Measurements from ENCODE around the gene INPP4B. TPM values are rescaled to one million over a fixed set of nuclear protein-coding genes. Genes with fewer than 3 reads are reported as not detected.

The INPP4B gene
- total RNA-seq, 1 experiment from 2014 or later: 14.3 TPM

GRCh38 chr4:142373610-142374009 is 472.5 kb downstream of the INPP4B start:
- H3K9ac ChIP-seq (ENCODE audit: low read length): no peak overlapping the region
- H3K9me3 ChIP-seq (ENCODE audit: control insufficient read depth in 1 of 2, insufficient read depth in 1 of 2, low read depth in 1 of 2, low read length in 2 of 2): no peaks in the 10 kb centered on the region
- ATAC-seq: no peak
- H3K79me2 ChIP-seq (ENCODE audit: insufficient read depth, low read length): peaks cover 1% of the 10 kb centered on the region; the same call in 1 of the 2 replicates
- ChIA-PET POLR2A (interaction anchor here (0.6 kb wide), 1 partner anchor 172 kb away, joined by 3 read pairs; no protein-coding TSS in a partner anchor), CTCF (no interaction called here), RAD21 (ENCODE audit: low non-redundant PET in 1 of 2, low total read pairs in 2 of 2, uncharacterized antibody in 2 of 2, unreplicated experiment in 2 of 2) (no interaction called here)
- H3K27me3 ChIP-seq (ENCODE audit: insufficient read depth, low read length): no peaks in the 10 kb centered on the region
- H3K27ac ChIP-seq (ENCODE audit: low read depth, low read length): no peak overlapping the region; the same call in 1 of the 2 replicates
- no peak overlapping the region for H3K4me3 ChIP-seq (replicated peaks in 1 of 2; ENCODE audit: low read depth in 1 of 2, low read length in 2 of 2)
- intact Hi-C loops (cut with micrococcal nuclease): no loop called here
- BruUV-seq (replicated peaks): no TSS peak
- H4K20me1 ChIP-seq (ENCODE audit: insufficient read depth): no peaks in the 10 kb centered on the region
- no peaks in the 10 kb centered on the region for H3K9me2 ChIP-seq (ENCODE audit: insufficient read depth)
- TF ChIP-seq SP1 (IDR thresholded peaks at IDR 0.05; ENCODE audit: low read depth) (0 out of 2 replicates have a peak, but pooled peaks have one; percentile 6), YY1 (IDR thresholded peaks at IDR 0.05; ENCODE audit: extremely low read depth, insufficient replicate concordance, low read depth, low read length) (no peak)
- no peak overlapping the region for H2AFZ ChIP-seq (ENCODE audit: low read depth, low read length, poor library complexity, severe bottlenecking)
- H3K36me3 ChIP-seq (ENCODE audit: control insufficient read depth in 1 of 2, insufficient read depth in 2 of 2, low read length in 2 of 2): no peaks in the 10 kb centered on the region
- no peak for DNase-seq (ENCODE audit: low read depth, low spot score)
- no peak overlapping the region for H3K4me2 ChIP-seq (ENCODE audit: low read length)
- peaks cover 29 to 47% of the 10 kb centered on the region in 2 experiments for H3K4me1 ChIP-seq (ENCODE audit: control insufficient read depth in 1 of 2, insufficient read depth in 2 of 2, low read length in 2 of 2)

GRCh38 chr4:142372530-142373260 is 473.4 kb downstream of the INPP4B start:
- Histone ChIP-seq H3K9me3 (ENCODE audit: control insufficient read depth in 1 of 2, insufficient read depth in 1 of 2, low read depth in 1 of 2, low read length in 2 of 2) (no peaks in the 10 kb centered on the region), H4K20me1 (ENCODE audit: insufficient read depth) (no peaks in the 10 kb centered on the region), H2AFZ (ENCODE audit: low read depth, low read length, poor library complexity, severe bottlenecking) (no peak overlapping the region), H3K36me3 (ENCODE audit: control insufficient read depth in 1 of 2, insufficient read depth in 2 of 2, low read length in 2 of 2) (no peaks in the 10 kb centered on the region), H3K4me3 (replicated peaks in 1 of 2; ENCODE audit: low read depth in 1 of 2, low read length in 2 of 2) (no peak overlapping the region), H3K9me2 (ENCODE audit: insufficient read depth) (no peaks in the 10 kb centered on the region), H3K4me1 (ENCODE audit: control insufficient read depth in 1 of 2, insufficient read depth in 2 of 2, low read length in 2 of 2) (peaks cover 20 to 42% of the 10 kb centered on the region in 2 experiments), H3K27ac (ENCODE audit: low read depth, low read length) (no peak overlapping the region), H3K4me2 (ENCODE audit: low read length) (no peak overlapping the region), H3K79me2 (ENCODE audit: insufficient read depth, low read length) (peaks cover 6% of the 10 kb centered on the region; the same call in 1 of the 2 replicates), H3K9ac (ENCODE audit: low read length) (no peak overlapping the region), H3K27me3 (ENCODE audit: insufficient read depth, low read length) (no peaks in the 10 kb centered on the region)
- intact Hi-C loops (cut with micrococcal nuclease): no loop called here
- ChIA-PET CTCF (no interaction called here), RAD21 (ENCODE audit: low non-redundant PET in 1 of 2, low total read pairs in 2 of 2, uncharacterized antibody in 2 of 2, unreplicated experiment in 2 of 2) (no interaction called here), POLR2A (interaction anchor here (0.6 kb wide), 1 partner anchor 173 kb away, joined by 3 read pairs; no protein-coding TSS in a partner anchor)
- BruUV-seq (replicated peaks): no TSS peak
- TF ChIP-seq SP1 (IDR thresholded peaks at IDR 0.05; ENCODE audit: low read depth) (no peak), EZH2 (IDR thresholded peaks at IDR 0.05) (no peak)
- ATAC-seq: no peak
- DNase-seq (ENCODE audit: low read depth, low spot score): no peak
